RWPE2 (cell line): ENCODE measurements around the gene KCNJ11.

Experiments used
- ATAC-seq: fragments of 200-7000 bp; cut with Tn5 transposase; 3 replicates; pipeline ENCODE4 v1.9.1; 2021; ENCODE audit warnings: low read depth
- DNase-seq: peaks from one replicate; pipeline ENCODE4 v3.0.0-alpha.2; 2020; ENCODE audit warnings: low spot score
- H3K27ac ChIP-seq: fragments of 450-650 bp; 2 replicates; pipeline ENCODE4 v1.5.1; 2017; ENCODE audit warnings: mild to moderate bottlenecking; ENCODE audit not compliant: poor library complexity, severe bottlenecking
- H3K27me3 ChIP-seq: fragments of 250-450 bp; sonication (Bioruptor Pico); 2 replicates; pipeline ENCODE4 v1.5.1; 2021; ENCODE audit warnings: mild to moderate bottlenecking, moderate library complexity; ENCODE audit not compliant: insufficient read depth, poor library complexity, severe bottlenecking
- H3K36me3 ChIP-seq: fragments of 250-450 bp; sonication (Bioruptor Pico); 2 replicates; pipeline ENCODE4 v1.5.1; 2020; ENCODE audit warnings: low read depth, mild to moderate bottlenecking, moderate library complexity
- H3K4me1 ChIP-seq: fragments of 250-450 bp; sonication (Bioruptor Pico); 2 replicates; pipeline ENCODE4 v1.5.1; 2021; ENCODE audit warnings: mild to moderate bottlenecking, moderate library complexity; ENCODE audit not compliant: insufficient read depth, poor library complexity, severe bottlenecking
- H3K4me3 ChIP-seq: fragments of 250-450 bp; sonication (Bioruptor Pico); 2 replicates; pipeline ENCODE4 v1.5.1; 2021; ENCODE audit warnings: mild to moderate bottlenecking, moderate library complexity; ENCODE audit not compliant: severe bottlenecking
- H3K9me3 ChIP-seq: fragments of 250-450 bp; sonication (Bioruptor Pico); 2 replicates; pipeline ENCODE4 v1.5.1; 2021; ENCODE audit warnings: mild to moderate bottlenecking, moderate library complexity; ENCODE audit not compliant: severe bottlenecking
- CTCF ChIP-seq: fragments of 450-650 bp; IDR thresholded peaks from one replicate; pipeline ENCODE4 v1.5.1; 2017; ENCODE audit warnings: mild to moderate bottlenecking, moderate library complexity; ENCODE audit not compliant: poor library complexity, severe bottlenecking

Gene KCNJ11

GRCh38 chr11:17397311-17398002 lies 9.0 kb upstream of the KCNJ11 start:
- Histone ChIP-seq H3K9me3 (no peaks in the 10 kb centered on the region), H3K27ac (no peak overlapping the region), H3K36me3 (no peaks in the 10 kb centered on the region), H3K27me3 (no peaks in the 10 kb centered on the region), H3K4me3 (no peak overlapping the region), H3K4me1 (no peaks in the 10 kb centered on the region)
- no peak for ATAC-seq
- no peak for DNase-seq
- no peak for TF ChIP-seq CTCF

- TF ChIP-seq CTCF: no peak
- H3K4me3 ChIP-seq: no peak overlapping the region
Measured at GRCh38 chr11:17396598-17397310, 8.3 kb upstream of the KCNJ11 start.

GRCh38 chr11:17395978-17396377 lies 7.5 kb upstream of the KCNJ11 start:
- Histone ChIP-seq H3K4me1 (no peaks in the 10 kb centered on the region), H3K4me3 (no peak overlapping the region), H3K36me3 (no peaks in the 10 kb centered on the region), H3K27me3 (no peaks in the 10 kb centered on the region), H3K27ac (no peak overlapping the region), H3K9me3 (no peaks in the 10 kb centered on the region)
- TF ChIP-seq CTCF: no peak
- no peak for DNase-seq
- ATAC-seq: no peak

More at GRCh38 chr11:17396598-17397310, 8.3 kb upstream of the KCNJ11 start:
- H3K36me3 ChIP-seq: no peaks in the 10 kb centered on the region
- no peaks in the 10 kb centered on the region for H3K4me1 ChIP-seq
- ATAC-seq: no peak
- DNase-seq: no peak
- no peaks in the 10 kb centered on the region for H3K27me3 ChIP-seq
- H3K27ac ChIP-seq: no peak overlapping the region
- H3K9me3 ChIP-seq: no peaks in the 10 kb centered on the region

- Histone ChIP-seq H3K4me3 (no peak overlapping the region), H3K9me3 (no peaks in the 10 kb centered on the region), H3K4me1 (no peaks in the 10 kb centered on the region), H3K27me3 (no peaks in the 10 kb centered on the region), H3K27ac (no peak overlapping the region), H3K36me3 (no peaks in the 10 kb centered on the region)
- DNase-seq (no peak), ATAC-seq (no peak)
- no peak for TF ChIP-seq CTCF
Measured at GRCh38 chr11:17395554-17395961, 7.1 kb upstream of the KCNJ11 start.
